Testis (tissue), 2 donors: Measurements from ENCODE around the gene TRIM14.

ENCODE experiments used
- POLR2A ChIP-seq: fragments of 450-650 bp; IDR thresholded peaks from one replicate; pipeline ENCODE4 v1.6.1; 2017; ENCODE audit warnings: antibody characterized with exemption, mild to moderate bottlenecking, moderate library complexity
- TF ChIP-seq, protein P1 (sequence below), 3 experiments: fragments of 450-650 bp in 2 of 3; fragments of 200-600 bp in 1 of 3; sonication (generic) in 1 of 3; IDR thresholded peaks; one replicate each; pipeline ENCODE4 v1.5.1; 2016 to 2019; ENCODE audit warnings: antibody characterized with exemption in 3 of 3, mild to moderate bottlenecking in 2 of 3, moderate library complexity in 1 of 3

DNA sequence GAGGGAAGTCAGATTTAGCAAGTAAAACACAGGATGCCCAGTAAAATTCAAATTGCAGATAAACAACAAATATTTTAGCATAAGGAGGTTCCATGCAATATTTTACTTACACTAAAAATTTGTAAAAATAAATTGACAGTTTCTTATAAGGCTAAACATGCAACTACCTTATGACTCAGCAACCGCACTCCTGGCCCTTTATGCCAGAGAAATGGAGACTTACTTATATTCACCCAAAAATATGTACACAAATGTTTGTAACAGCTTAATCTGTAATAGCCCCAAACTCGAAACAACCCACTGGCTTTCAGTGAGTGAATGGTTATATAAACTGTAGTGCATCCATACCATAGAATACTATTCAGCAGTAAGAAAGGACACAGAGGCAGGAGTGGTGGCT, 28.6 kb upstream of the TRIM14 start:
- TF ChIP-seq, protein P1, sequence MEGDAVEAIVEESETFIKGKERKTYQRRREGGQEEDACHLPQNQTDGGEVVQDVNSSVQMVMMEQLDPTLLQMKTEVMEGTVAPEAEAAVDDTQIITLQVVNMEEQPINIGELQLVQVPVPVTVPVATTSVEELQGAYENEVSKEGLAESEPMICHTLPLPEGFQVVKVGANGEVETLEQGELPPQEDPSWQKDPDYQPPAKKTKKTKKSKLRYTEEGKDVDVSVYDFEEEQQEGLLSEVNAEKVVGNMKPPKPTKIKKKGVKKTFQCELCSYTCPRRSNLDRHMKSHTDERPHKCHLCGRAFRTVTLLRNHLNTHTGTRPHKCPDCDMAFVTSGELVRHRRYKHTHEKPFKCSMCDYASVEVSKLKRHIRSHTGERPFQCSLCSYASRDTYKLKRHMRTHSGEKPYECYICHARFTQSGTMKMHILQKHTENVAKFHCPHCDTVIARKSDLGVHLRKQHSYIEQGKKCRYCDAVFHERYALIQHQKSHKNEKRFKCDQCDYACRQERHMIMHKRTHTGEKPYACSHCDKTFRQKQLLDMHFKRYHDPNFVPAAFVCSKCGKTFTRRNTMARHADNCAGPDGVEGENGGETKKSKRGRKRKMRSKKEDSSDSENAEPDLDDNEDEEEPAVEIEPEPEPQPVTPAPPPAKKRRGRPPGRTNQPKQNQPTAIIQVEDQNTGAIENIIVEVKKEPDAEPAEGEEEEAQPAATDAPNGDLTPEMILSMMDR (IDR thresholded peaks at IDR 0.05), result no peak
- TF ChIP-seq POLR2A, result no peak
